Upper lobe of left lung (tissue), 6 donors: ENCODE results near the gene OR51V1. TPM values are rescaled to one million over a fixed set of nuclear protein-coding genes. Genes with fewer than 3 reads are reported as not detected.

Experiments
- ATAC-seq, 2 donors: fragments of 200-7000 bp; cut with Tn5 transposase; one replicate each; pipeline ENCODE4 v1.9.1; 2022; ENCODE audit warnings: mild to moderate bottlenecking in 2 of 2, moderate library complexity in 2 of 2; ENCODE audit not compliant: low FRiP score in 2 of 2
- DNase-seq, 2 donors: peaks; one replicate each; pipeline ENCODE4 v3.0.0-alpha.2; 2019 to 2020
- H3K27ac ChIP-seq, 4 donors: fragments of 200-600 bp; sonication (generic); one replicate each; pipeline ENCODE4 v1.5.1; 2016 to 2019
- H3K27me3 ChIP-seq, 4 donors: fragments of 200-600 bp; sonication (generic); one replicate each; pipeline ENCODE4 v1.5.1; 2017 to 2019
- H3K36me3 ChIP-seq, 4 donors: fragments of 200-600 bp; sonication (generic); one replicate each; pipeline ENCODE4 v1.5.1; 2016 to 2019
- H3K4me1 ChIP-seq, 4 donors: fragments of 200-600 bp; sonication (generic); one replicate each; pipeline ENCODE4 v1.5.1; 2018 to 2019
- H3K4me3 ChIP-seq, 4 donors: fragments of 200-600 bp; sonication (generic); one replicate each; pipeline ENCODE4 v1.5.1; 2017 to 2019; ENCODE audit warnings: mild to moderate bottlenecking in 2 of 4, moderate library complexity in 1 of 4
- H3K9me3 ChIP-seq, 4 donors: fragments of 200-600 bp; sonication (generic); one replicate each; pipeline ENCODE4 v1.5.1; 2018 to 2019
- CTCF ChIP-seq, 6 experiments: fragments of 450-650 bp in 4 of 6; fragments of 200-600 bp in 2 of 6; sonication (generic) in 2 of 6; IDR thresholded peaks; one replicate each; pipeline ENCODE4 v1.5.1; 2016 to 2019; ENCODE audit warnings: antibody characterized with exemption in 6 of 6
- EP300 ChIP-seq, 4 donors: sonication (generic); formaldehyde crosslinking; IDR thresholded peaks; one replicate each; pipeline ENCODE4 v1.5.1; 2017; ENCODE audit warnings: antibody characterized with exemption in 4 of 4, control low read depth in 2 of 4
- POLR2A ChIP-seq, 4 donors: fragments of 450-650 bp; IDR thresholded peaks; one replicate each; pipeline ENCODE4 v1.5.1; 2016 to 2017; ENCODE audit warnings: antibody characterized with exemption in 4 of 4, mild to moderate bottlenecking in 2 of 4
- POLR2AphosphoS5 ChIP-seq, 2 donors: sonication (generic); formaldehyde crosslinking; IDR thresholded peaks; one replicate each; pipeline ENCODE4 v1.5.1; 2017; ENCODE audit warnings: antibody characterized with exemption in 2 of 2
- WGBS, 2 donors: methylation state at CpG; one replicate each; pipeline ENCODE4 v1.1.5; 2017 to 2018; 5-methylcytosine and 5-hydroxymethylcytosine counted together
- total RNA-seq, 6 donors: library from RNA; depleted of rRNA in 4 of 6; stranded (reverse); fragments of >200 nt in 4 of 6; gene quantifications; one replicate each; pipeline versions ENCODE4 v1.1.0 to v1.2.1, GENCODE V29; 2016 to 2021
- donor health status: DM: no; HTN: no; CAD: no; lungs with moderate emphysema.
- donor health status: DM: no; HTN: yes; CAD: no; lungs with severe emphysema.

Gene OR51V1
- total RNA-seq, 6 donors from 2014 or later = not detected

- H3K4me1 ChIP-seq = no peaks in the 10 kb centered on the region
- H3K27ac ChIP-seq = no peak overlapping the region
- H3K4me3 ChIP-seq = no peak overlapping the region
- H3K27me3 ChIP-seq = no peaks in the 10 kb centered on the region
- 46 to 66% methylated on average over 2 of the region's 2 CpGs for WGBS, 2 donors
- H3K9me3 ChIP-seq = no peaks in the 10 kb centered on the region
- ATAC-seq (no peak), DNase-seq (no peak)
- TF ChIP-seq EP300 (IDR thresholded peaks at IDR 0.05) = no peak
- TF ChIP-seq POLR2AphosphoS5 (IDR thresholded peaks at IDR 0.05) = no peak
- no peak for TF ChIP-seq POLR2A (IDR thresholded peaks at IDR 0.05)
- TF ChIP-seq CTCF (IDR thresholded peaks at IDR 0.05) = no peak
- no peaks in the 10 kb centered on the region for H3K36me3 ChIP-seq
These were observed 40.0 kb upstream of the OR51V1 start for GRCh38 chr11:5240458-5240857.

GRCh38 chr11:5240056-5240455 is 39.6 kb upstream of the OR51V1 start:
- ATAC-seq (no peak), DNase-seq (no peak)
- no peaks in the 10 kb centered on the region for H3K27me3 ChIP-seq
- H3K4me1 ChIP-seq = no peaks in the 10 kb centered on the region
- H3K36me3 ChIP-seq = no peaks in the 10 kb centered on the region
- no peak overlapping the region for H3K4me3 ChIP-seq
- H3K27ac ChIP-seq = no peak overlapping the region
- TF ChIP-seq POLR2AphosphoS5 (IDR thresholded peaks at IDR 0.05) (no peak), EP300 (IDR thresholded peaks at IDR 0.05) (no peak), CTCF (IDR thresholded peaks at IDR 0.05) (no peak), POLR2A (IDR thresholded peaks at IDR 0.05) (no peak)
- WGBS, 2 donors = 79 to 96% methylated on average over 1 of the region's 1 CpG
- H3K9me3 ChIP-seq = no peaks in the 10 kb centered on the region

GRCh38 chr11:5239046-5239445 is 38.6 kb upstream of the OR51V1 start:
- DNase-seq = no peak
- no peak for ATAC-seq
- TF ChIP-seq POLR2AphosphoS5 (IDR thresholded peaks at IDR 0.05) = no peak
- no peak for TF ChIP-seq CTCF (IDR thresholded peaks at IDR 0.05)
- TF ChIP-seq EP300 (IDR thresholded peaks at IDR 0.05) = no peak
- TF ChIP-seq POLR2A (IDR thresholded peaks at IDR 0.05) = no peak
- no peak overlapping the region for H3K4me3 ChIP-seq
- H3K27ac ChIP-seq = no peak overlapping the region
- H3K27me3 ChIP-seq = no peaks in the 10 kb centered on the region
- no peaks in the 10 kb centered on the region for H3K9me3 ChIP-seq
- H3K4me1 ChIP-seq = no peaks in the 10 kb centered on the region
- H3K36me3 ChIP-seq = no peaks in the 10 kb centered on the region

- no peak for TF ChIP-seq POLR2AphosphoS5 (IDR thresholded peaks at IDR 0.05)
- no peak for TF ChIP-seq POLR2A (IDR thresholded peaks at IDR 0.05)
- no peak for TF ChIP-seq EP300 (IDR thresholded peaks at IDR 0.05)
- TF ChIP-seq CTCF (IDR thresholded peaks at IDR 0.05) = no peak
- DNase-seq (no peak), ATAC-seq (no peak)
- Histone ChIP-seq H3K4me3 (no peak overlapping the region), H3K36me3 (no peaks in the 10 kb centered on the region), H3K27ac (no peak overlapping the region), H3K4me1 (no peaks in the 10 kb centered on the region), H3K9me3 (no peaks in the 10 kb centered on the region), H3K27me3 (no peaks in the 10 kb centered on the region)
- WGBS, 2 donors = 49 to 62% methylated on average over 2 of the region's 2 CpGs
These were observed 38.0 kb upstream of the OR51V1 start for GRCh38 chr11:5238486-5238885.

- TF ChIP-seq POLR2A (IDR thresholded peaks at IDR 0.05) = no peak
- no peak for TF ChIP-seq POLR2AphosphoS5 (IDR thresholded peaks at IDR 0.05)
- TF ChIP-seq EP300 (IDR thresholded peaks at IDR 0.05) = no peak
- TF ChIP-seq CTCF (IDR thresholded peaks at IDR 0.05) = no peak
- Histone ChIP-seq H3K27ac (no peak overlapping the region), H3K36me3 (no peaks in the 10 kb centered on the region), H3K9me3 (no peaks in the 10 kb centered on the region), H3K4me3 (no peak overlapping the region), H3K4me1 (no peaks in the 10 kb centered on the region), H3K27me3 (no peaks in the 10 kb centered on the region)
- ATAC-seq (no peak), DNase-seq (no peak)
- 43 to 90% methylated on average over 2 of the region's 2 CpGs for WGBS, 2 donors
These were observed 36.9 kb upstream of the OR51V1 start for GRCh38 chr11:5237420-5237819.
